Jurkat, Clone E6-1 (cell line): ENCODE data around the gene SLC66A3.
A peak's percentile ranks its signal among the peaks of the same experiment; 100 is the strongest.
"Not testable (repeated sequence)": the region's sequence is repeated elsewhere in the genome, so short reads cannot be mapped to it uniquely, and the experiment has no call there.

Experiments
- DNase-seq: peaks from one replicate; pipeline ENCODE4 v3.0.0-alpha.2; 2011; ENCODE audit warnings: low read depth, low spot score
- H3K4me3 ChIP-seq: 2 replicates; pipeline ENCODE4 v1.5.1; 2011; ENCODE audit warnings: mild to moderate bottlenecking, low read length, control low read depth, moderate library complexity

The SLC66A3 gene

DNA sequence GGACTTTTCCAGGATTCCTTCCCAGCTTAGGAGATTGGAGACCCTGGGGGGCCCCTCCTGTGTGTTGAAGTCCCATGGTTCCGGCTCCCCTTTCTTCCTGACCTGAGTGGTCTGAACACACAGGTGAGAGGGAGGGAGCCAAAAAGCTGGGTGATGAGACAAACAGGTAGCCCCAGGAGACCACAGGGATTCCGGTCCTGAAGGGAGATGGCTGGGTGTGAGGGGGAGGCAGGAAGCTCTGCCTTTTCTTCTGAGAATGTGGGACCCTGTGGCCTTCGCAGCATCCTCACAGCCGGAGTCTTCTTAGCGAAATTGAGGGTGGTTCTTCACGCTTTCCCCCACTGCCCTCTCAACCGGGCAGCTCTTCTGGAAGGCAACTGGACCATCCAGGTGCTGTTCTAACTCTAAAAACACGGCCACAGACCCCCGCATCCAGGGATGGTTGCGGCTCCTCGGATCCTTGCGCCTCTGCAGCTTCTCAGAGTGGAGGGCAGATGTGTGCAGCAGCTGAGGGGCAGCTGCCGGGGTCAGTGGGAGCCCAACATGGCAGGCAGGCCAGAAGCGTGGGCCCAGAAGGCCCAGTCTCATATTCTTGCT, 4.4 kb downstream of the SLC66A3 start:
- DNase-seq, result no peak

DNA sequence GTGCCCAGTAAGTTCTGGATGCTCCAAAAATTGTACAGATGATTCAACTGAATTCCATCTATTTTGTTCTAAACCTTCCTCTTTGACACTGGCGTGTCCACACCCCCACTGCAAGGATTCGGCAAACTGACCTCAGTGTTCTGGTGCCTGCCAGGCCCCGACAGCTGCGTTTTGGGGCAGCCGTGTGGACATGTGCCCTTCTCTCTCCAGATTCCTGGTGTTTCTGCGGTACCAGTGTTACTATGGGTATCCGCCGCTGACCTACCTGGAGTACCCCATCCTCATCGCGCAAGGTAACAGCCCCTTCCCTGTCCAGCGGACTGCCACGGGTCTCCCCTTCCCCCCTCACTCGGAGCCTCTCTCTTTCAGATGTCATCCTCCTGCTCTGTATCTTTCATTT, 5.0 kb downstream of the SLC66A3 start:
- H3K4me3 ChIP-seq, result no peak overlapping the region
- no peak for DNase-seq

More for the DNA sequence above, 4.4 kb downstream of the SLC66A3 start:
- H3K4me3 ChIP-seq, result no peak overlapping the region

DNA sequence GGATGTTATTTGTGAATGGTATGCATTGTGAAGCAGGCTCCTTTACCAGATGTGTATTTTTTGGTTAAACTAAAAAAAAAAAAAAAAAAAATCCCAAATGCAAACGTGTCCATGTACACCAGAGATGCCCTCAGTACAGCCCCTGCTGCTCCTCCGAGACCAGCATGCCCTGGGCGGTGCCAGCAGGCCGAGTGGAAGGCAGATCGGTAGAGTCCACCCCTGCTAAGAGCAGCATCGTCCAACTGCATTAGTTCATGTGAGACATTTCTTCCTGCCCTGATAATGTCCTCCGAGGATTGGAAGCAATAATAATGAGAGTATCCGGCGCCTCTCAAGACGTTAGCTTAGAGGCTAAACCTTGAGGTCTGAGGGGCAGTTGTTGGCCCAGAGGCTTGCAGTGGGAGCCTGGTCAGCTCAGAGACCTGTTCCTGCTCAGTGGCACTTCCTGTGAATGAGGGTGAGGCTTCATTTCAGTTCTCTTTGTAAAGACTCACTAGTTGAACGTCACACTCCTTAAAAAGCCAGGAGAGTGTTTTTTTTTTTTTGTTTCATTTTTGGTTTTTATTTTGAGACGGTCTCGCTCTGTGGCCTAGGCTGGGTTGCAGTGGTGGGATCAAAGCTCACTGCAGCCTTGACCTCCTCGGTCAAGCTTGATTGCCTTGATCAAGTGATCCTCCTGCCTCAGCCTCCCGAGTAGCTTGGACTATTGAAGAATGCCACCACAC, 5.6 kb downstream of the SLC66A3 start:
- no peak for DNase-seq
- no peak overlapping the region for H3K4me3 ChIP-seq

DNA sequence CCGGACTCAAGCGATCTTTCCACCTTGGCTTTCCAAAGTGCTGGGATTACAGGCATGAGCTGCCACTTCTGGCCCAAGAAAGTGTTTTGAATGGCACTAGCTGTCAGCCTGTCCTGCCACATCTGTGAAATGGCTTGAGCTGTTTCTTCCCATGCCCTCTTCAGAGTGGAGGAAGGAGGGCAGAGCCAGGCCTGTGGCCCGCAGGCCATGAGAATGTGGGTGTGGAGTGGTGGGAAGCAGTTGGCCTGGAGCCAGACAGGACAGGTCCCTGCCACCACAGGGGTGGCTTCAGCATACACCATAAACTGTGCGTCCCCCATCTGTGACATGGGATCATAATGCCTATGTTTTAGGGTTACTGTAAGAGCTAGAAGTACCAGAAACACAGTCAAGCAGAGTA, 6.5 kb downstream of the SLC66A3 start:
- no peak overlapping the region for H3K4me3 ChIP-seq
- no peak for DNase-seq

DNA sequence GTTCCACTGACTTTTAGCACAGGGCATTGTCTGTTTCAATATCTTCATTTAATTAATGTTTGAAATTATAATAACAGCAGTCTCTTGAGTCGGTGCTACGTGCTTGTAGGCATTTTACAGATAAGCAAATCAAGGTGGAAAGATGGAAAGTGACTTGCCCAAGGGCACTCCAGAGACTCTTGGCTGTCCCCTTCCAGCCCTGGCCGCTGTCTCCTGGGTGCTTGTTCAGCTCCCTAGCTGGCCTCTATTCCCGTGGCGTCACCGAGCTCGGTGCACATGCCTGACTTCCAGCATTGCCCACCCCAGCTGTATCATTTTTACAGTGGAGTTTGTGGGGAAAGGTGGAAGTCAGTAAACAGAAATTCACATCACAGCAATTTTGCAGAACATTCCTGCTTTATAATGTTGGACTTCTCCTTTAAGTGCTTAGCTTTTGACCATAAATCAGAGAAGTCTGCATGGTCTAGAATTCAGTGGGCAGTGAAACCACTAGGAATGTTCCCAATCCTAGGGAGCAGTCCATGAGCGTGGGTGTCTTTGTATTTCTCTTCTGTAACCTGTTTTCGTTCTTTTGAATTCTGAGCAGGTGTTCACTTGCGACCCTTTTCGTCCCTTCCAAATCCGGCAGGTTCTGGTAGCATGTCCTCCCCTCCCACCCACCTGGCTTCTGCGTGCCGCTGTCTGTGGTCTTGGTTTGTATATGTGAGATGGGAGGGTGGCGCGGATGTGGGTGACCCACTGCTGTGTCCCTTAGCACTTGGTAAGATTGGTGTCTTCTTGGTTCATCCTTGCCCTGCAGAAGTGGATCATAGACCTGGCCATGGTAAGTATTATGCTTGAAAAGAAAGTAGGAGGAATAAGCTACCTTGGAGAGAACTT, 8.4 kb downstream of the SLC66A3 start:
- no peak for DNase-seq
- no peak overlapping the region for H3K4me3 ChIP-seq

DNA sequence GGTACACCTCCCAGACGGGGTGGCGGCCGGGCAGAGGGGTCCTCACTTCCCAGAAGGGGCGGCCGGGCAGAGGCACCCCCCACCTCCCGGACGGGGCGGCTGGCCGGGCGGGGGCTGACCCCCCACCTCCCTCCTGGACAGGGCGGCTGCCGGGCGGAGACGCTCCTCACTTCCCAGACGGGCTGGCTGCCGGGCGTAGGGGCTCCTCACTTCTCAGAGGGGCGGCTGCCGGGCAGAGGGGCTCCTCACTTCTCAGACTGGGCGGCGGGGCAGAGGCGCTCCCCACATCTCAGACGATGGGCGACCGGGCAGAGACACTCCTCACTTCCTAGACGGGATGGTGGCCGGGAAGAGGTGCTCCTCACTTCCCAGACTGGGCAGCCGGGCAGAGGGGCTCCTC, 9.8 kb downstream of the SLC66A3 start:
- H3K4me3 ChIP-seq, DNase-seq: not testable (repeated sequence)

DNA sequence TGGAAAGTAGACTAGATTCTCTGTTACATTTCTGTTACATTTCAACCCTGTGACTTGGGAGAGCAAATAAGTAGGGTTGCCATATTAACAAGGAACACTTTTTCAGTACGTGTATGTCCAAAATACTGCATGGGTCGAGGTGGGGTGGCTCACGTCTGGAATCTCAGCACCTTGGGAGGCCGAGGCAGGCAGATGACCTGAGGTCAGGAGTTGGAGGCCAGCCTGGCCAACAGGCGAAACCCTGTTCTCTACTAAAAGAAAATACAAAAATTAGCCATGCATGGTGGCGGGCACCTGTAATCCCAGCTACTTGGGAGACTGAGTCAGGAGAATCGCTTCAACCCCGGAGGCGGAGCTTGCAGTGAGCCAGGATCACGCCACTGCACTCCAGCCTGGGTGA, 11.2 kb downstream of the SLC66A3 start:
- DNase-seq, result no peak

DNA sequence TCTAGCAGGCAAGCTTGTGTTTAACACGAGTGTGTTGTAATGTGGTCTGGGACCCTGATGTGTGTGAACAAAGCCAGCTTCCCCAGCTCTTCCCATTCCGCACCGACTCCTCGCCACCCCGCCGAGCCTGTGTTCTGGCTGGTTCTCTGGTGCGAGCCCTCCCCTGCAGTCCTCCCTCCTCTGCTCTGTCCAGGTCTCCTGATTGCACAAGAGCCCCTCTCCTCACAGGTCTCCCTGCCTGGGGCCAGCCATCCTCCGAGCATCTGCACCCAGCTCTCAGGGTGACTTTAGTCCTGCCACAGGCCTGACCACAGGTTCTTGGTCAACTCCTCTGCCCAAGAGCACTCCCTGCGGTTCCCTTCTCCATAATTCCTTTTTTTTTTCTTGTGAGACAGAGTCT, 13.2 kb downstream of the SLC66A3 start:
- H3K4me3 ChIP-seq, result no peak overlapping the region

More for the DNA sequence above, 11.2 kb downstream of the SLC66A3 start:
- H3K4me3 ChIP-seq, result no peak overlapping the region

DNA sequence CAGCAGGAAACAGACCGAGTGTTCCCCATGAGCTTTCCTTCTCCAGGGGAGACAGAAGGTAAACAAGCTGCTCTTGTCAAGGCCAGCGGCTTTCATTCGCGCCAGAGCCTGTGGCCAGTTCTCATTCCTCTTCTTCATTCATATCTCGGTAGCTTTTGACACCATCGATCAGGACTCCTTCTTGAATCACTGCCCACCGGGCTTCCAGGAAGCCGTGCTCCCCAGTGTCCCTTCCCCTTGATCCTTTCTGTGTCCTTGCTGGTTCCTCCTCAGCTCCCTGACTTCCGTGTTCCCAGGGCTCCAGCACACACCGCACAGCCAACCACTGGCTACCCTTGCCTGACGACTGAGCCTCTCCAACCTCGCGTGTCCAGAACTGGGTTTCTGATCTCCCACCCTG, 14.1 kb downstream of the SLC66A3 start:
- DNase-seq, result no peak
- H3K4me3 ChIP-seq, result no peak overlapping the region

More for the DNA sequence above, 13.2 kb downstream of the SLC66A3 start:
- no peak for DNase-seq

DNA sequence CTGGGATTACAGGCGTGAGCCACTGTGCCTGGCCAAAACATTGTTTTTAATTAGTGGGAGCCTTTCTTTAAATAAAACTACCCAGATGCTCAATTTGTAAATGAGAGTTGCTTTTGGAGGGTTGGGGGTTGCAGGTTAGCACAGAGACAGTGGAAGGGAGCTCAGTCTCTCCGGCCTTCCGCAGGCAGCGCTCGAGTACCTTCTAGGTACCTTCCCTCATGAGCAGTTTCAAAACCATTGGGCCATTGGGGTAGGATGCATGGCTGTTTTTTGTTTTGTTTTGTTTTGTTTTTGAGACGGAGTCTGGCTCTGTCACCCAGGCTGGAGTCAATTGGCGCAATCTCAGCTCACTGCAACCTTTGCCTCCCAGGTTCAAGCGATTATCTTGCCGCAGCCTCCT, 19.0 kb downstream of the SLC66A3 start:
- H3K4me3 ChIP-seq, result no peak overlapping the region

DNA sequence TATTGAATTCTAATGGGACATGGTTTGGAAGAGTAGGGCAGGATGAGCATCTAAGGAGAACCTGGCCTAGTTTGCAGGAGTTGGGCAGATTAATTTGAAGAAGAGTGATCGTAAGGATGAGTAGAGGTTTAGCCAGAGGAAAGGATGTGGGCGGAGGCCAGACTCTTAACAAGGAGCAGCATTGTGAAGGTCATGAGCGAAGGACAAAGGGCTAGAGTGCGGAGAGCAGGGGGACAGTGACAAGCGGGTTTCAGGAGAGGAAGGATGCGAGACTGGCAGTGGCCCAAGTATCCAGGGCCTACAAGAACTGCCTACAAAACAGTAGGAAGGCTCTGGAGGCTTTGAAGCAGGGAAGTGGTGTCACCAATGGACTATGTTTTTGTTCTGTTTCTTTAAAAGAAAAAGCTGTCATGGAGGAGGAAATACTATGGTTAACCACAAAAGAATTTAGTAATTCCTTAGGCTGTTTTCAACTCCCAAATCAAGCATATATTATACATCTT, 20.1 kb downstream of the SLC66A3 start:
- peak; percentile 51 for DNase-seq
- no peak overlapping the region for H3K4me3 ChIP-seq

More for the DNA sequence above, 19.0 kb downstream of the SLC66A3 start:
- DNase-seq, result no peak

DNA sequence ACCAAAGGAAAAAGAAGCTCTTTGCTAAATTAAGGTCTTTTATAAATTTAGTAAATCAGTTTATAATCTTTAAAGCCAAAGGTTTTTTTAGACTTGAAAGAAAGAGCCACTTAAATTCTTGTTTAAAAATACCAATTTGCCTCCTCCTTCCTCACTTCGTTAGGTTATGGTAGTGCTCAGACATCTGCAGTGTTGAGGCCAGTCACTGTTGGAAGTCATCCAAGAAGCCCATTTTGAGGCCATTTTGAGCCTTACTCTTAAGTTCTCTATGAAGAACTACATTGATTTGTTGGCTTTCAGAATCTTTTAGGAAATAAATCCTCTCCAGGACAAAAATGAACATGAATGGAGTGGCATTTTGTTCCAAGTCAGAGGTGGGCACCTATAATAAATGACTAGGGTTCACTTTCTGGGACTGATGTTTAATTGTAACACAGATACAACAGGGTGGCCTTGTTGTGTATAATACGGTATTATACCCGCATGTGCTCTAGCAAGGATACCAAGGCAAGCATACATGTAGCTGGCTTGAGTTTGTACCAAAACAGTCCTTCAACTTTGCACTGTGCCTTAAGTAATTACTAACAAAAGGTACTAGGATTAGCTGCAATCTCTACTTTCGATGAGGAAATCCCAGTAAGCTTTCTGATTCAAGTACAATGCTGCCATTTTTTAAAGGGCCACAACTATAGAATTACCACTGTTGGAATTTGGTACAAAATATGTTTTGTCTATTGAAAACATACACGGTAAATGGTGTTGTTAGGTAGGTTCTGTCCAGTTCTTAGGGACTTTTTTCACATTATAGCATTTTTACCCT, 22.8 kb downstream of the SLC66A3 start:
- no peak for DNase-seq
- no peak overlapping the region for H3K4me3 ChIP-seq

DNA sequence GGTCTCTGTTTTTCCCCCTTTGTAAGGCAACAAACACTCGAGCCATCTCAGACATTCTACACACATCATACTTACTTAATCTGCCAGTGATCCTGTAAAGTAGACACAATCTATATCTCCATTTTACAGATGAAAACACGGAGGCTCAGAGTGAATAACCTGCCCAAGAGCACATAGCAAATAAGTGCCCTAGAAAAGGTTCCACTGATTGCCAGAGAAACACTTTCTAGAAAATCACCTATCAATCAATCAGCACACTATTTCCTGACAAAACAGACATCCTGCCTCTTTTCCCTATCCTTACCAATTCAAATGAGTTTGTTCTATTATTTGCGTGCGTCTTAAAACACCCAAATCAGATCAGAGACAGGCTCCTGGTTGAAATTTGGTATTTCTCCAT, 23.9 kb downstream of the SLC66A3 start:
- no peak for DNase-seq
- no peak overlapping the region for H3K4me3 ChIP-seq

DNA sequence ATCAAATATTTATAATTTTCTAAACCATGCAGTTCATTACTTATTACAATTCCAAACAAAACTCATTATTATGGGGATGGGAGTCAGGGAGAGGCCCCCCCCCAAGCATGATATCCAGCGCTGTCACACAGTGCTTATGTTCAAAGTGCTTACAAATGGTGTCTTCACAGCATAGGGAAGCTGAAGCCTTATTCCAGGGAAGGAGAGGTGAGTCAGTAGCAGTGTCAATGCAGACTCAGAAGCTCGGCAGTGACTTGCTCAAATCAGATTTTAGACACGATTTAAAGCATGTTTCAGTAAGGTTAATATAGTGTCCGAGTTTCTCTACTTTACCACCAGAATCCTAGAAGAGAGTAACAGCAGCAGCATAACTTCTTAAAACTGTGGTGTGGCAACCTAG, 24.6 kb downstream of the SLC66A3 start:
- no peak for DNase-seq
- H3K4me3 ChIP-seq, result no peak overlapping the region

DNA sequence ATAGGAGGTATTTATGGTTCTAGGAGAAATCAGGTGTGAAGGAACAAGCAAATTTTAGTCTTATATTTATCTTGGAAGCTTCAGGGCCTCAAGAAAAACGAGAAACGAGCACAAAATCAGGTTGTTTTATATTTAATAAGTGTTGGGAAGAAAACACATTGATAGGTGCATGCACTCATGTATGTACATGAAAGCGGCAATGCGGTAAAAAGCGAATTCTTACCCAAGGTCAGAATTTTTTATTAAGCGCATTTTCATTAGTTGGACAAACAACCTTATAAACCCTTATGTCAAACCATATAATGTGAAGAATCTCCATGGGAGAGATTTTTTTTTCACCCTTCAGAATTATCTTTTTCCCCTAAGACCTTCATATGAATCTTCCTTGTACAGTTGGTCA, 25.4 kb downstream of the SLC66A3 start:
- no peak overlapping the region for H3K4me3 ChIP-seq
- no peak for DNase-seq

DNA sequence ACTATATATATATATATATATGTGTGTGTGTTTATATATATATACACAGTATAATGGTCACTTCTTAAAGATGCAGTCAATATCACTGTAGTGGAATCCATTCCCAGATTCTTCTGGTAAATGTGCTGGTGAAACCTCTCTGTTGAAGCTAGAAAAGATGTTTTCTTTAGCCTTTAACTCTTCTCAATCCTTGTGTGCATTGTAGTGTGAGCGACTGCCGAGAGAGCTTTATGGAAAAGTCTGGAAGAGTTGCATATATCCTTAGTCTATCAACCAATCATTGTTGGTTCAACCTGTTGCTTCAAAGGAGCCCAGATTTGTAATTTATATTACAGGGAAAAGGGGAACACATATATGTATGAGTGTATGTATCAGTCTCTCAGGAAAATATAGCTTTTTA, 27.7 kb downstream of the SLC66A3 start:
- no peak for DNase-seq
- no peak overlapping the region for H3K4me3 ChIP-seq

DNA sequence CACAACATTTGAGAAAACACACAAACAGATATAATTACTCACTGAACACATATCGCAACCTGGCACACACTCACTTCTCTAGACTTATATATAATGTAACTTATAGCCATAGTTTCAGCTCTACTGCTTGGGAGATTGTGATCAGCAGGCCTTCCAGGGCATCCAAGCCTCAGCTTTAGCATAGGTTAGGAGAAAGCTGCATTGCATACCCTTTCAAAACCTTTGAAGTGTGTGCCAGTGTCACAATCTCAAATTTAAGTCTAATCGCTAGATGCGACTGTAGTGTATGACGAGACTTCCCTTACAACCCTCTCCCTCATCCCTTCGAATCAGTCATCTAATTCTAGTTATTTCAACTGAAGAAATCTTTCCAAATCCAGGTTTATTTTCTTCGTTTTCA, 30.9 kb downstream of the SLC66A3 start:
- no peak overlapping the region for H3K4me3 ChIP-seq
- no peak for DNase-seq

DNA sequence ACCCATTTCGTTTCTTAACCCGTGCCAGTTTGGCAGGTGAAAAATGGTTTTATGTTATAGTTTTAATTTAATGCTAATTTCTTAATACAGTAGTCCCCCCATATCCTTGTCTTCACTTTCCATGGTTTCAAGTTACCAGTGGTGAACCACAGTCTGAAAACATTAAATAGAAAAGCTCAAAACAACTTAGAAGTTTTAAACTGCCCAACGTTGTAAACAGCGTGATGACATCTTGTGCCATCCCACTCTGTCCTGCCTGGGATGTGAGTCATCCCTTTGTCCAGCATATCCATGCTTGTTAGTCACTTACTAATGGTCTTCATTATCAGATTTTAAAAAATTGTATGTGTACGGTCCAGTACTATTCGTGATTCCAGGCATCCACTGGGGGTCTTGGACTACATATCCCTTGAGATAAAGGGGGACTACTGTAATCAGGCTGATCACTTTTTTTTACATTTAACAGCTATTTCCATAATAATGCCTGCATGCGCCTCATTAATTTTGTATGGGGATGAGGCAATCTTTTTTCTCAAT, 31.9 kb downstream of the SLC66A3 start:
- H3K4me3 ChIP-seq, result no peak overlapping the region
- DNase-seq, result no peak

DNA sequence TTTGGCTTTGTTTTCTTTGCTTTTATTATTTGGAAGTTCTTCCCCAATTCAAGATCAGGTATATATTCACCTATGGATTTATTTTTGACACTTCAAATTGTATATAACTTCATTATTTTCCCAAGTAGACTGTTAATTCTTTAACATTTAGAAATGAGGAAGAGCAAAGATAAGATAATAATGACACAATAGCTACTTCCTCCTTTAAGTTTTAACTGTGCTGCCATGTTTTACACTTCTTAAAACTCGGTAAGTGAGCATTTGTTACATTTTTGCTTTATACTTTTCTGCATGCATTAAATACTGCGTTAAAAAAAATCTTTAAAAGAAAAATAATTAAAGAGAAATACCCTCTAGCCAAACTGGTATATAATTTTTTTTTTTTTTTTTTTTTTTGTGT, 32.5 kb downstream of the SLC66A3 start:
- no peak for DNase-seq
- H3K4me3 ChIP-seq, result no peak overlapping the region
